GM04504 (cell line): ENCODE measurements around the gene ETNK2.
A peak's percentile ranks its signal among the peaks of the same experiment; 100 is the strongest.

Source experiments
- DNase-seq: peaks from one replicate; pipeline ENCODE4 v3.0.0-alpha.2; 2012; ENCODE audit warnings: low read depth

The ETNK2 gene, protein sequence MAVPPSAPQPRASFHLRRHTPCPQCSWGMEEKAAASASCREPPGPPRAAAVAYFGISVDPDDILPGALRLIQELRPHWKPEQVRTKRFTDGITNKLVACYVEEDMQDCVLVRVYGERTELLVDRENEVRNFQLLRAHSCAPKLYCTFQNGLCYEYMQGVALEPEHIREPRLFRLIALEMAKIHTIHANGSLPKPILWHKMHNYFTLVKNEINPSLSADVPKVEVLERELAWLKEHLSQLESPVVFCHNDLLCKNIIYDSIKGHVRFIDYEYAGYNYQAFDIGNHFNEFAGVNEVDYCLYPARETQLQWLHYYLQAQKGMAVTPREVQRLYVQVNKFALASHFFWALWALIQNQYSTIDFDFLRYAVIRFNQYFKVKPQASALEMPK

DNA sequence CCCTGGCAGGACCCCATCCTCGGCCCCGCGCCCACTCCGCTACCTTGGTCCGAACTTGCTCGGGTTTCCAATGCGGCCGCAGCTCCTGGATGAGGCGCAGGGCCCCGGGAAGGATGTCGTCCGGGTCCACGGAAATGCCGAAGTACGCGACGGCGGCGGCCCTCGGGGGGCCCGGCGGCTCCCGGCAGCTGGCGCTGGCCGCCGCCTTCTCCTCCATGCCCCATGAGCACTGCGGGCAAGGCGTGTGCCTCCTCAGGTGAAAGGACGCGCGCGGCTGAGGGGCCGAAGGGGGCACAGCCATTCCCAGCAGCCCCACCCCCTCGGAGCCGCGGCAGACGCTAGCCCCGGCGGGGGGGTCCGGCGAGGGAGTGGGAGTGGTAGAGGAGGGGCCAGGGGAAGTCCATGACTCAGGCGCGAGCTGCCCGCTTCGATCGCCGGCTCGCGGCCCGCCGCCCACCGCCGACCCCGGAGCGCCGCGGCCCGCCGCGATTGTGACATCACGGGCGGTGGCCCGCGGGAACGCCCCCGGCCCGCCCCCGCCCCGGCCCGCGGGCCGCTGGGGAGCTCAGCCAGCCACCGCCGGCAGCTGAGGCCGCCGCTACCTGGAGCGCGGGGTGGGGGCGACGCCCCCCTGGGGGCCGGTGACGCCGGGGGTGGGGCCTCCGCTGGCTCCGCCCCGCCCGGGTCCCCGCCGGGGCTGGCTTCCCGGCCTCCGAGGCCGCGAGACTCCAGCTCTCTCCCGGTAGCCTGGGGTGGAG lies at the start of gene ETNK2:
ETNK2 (minus strand) TSS at position 493 of the 758 bp plus-strand sequence; CDS start at position 301, 192 bp downstream.
- DNase-seq: no peak

- DNase-seq: no peak
Observed at GRCh38 chr1:204201348-204202040, 49.6 kb upstream of the ETNK2 start.

- no peak for DNase-seq
Observed at GRCh38 chr1:204199579-204199978, 47.7 kb upstream of the ETNK2 start.

GRCh38 chr1:204198348-204199340 lies 46.8 kb upstream of the ETNK2 start:
- DNase-seq: peak; percentile 42

- no peak for DNase-seq
Observed at GRCh38 chr1:204197068-204197467, 45.2 kb upstream of the ETNK2 start.

GRCh38 chr1:204196068-204196795 lies 44.4 kb upstream of the ETNK2 start, which contains the start of gene KISS1:
TSS of gene KISS1 (minus strand) at chr1:204196491. CDS start at chr1:204192876, 3,615 bp downstream.
- DNase-seq: no peak

GRCh38 chr1:204194771-204195170 lies 42.9 kb upstream of the ETNK2 start:
- no peak for DNase-seq

- no peak for DNase-seq
Observed at GRCh38 chr1:204194080-204194479, 42.2 kb upstream of the ETNK2 start.

DNA sequence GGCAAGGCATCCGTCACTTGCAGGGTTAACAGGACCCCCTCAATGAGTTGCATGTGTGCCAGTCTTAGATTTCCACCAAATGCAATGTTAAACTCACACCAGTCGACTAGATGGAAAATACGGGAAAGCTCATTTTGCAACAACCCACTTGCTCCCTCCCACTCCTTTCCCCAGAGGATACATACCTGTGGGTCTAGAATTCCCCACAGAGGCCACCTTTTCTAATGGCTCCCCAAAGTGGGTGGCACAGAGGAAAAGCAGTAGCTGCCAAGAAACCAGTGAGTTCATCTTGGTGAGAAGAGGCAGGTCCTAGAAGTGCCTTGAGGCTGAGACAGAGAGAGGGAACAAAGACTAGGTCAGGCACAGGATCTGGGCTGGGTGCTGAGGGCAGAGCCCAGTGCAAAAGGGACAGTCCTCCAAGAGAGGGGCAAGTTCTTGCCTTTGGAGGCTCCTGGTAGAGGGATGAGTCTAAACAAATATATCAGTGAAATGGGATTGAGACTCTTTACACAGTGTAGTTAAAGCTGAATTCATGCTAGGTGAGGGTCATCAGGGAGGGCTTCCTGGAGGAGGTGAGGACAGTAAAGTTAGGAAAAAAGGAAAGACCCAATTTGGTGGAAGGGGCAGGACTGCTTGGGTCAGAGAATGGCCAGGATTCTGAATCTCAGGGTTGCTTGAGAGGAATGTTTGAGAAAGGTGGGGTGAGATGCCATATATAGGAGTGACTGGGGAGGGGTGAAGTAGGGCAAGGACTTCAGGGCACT lies 40.9 kb upstream of the ETNK2 start:
- no peak for DNase-seq

GRCh38 chr1:204192046-204192445 lies 40.2 kb upstream of the ETNK2 start:
- DNase-seq: no peak

- no peak for DNase-seq
Observed at GRCh38 chr1:204191456-204191855, 39.6 kb upstream of the ETNK2 start.

DNA sequence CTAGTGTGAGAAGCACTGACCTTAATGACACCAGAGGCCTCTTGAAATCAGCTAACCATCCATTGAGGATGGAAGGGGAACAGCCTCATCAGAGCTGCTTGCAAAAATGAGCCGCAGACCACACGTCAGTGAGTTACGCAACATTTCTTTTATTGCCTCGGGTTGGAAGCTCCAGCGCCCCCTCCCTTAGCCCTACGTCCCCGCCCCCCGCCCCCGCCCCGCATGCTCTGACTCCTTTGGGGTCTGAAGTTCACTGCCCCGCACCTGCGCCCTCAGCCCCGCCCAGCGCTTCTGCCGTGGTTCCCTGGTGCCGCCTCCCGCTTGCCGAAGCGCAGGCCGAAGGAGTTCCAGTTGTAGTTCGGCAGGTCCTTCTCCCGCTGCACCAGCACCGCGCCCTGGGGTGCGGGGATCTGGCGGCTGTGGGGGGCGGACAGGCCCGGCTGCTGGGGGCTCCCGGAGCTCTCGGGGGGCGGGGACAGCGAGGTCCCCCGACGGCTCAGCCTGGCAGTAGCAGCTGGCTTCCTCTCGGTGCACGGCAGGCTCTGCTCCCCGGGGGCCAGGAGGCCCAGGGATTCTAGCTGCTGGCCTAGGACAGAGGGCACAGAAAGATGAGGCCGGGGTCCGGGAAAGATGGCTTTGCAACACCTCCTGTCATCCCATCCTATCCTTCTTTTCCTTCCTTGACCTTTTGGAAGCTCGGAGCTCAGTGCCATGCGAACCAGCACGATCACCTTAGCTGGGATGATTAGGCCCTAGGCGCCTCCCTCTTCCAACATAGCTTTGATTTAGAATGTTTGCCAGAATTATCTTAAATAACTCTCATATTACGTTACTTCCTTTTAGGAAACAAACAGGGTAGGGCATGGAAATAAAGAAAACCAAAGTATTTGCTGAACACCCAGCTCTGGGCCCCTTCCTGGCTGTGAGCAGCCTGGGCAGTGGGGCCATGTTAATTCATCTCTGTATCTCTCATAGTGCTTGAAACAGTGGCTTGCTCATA lies 38.7 kb upstream of the ETNK2 start:
- DNase-seq: no peak

GRCh38 chr1:204188959-204189639 lies 37.3 kb upstream of the ETNK2 start:
- DNase-seq: no peak

- DNase-seq: no peak
Observed at GRCh38 chr1:204186597-204186996, 34.8 kb upstream of the ETNK2 start.

DNA sequence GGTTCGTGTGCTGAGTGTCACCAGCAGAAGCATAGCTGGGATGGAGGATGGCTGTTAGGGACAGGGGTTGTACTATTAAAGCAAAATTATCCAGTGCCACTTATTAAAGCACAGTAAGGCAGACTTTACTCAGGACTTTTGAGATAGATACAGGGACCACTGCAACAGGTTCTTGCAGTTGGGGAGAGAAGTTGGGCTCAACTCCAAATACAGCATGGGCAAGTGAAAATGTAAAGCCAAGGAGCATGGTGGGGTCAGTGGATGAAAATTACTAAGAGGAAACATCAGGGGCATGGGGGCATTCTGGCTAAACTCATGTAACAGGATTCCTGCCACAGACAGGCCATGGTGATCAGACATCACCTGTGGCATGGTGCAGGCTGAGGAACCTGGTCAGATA lies 29.3 kb upstream of the ETNK2 start:
- no peak for DNase-seq

DNA sequence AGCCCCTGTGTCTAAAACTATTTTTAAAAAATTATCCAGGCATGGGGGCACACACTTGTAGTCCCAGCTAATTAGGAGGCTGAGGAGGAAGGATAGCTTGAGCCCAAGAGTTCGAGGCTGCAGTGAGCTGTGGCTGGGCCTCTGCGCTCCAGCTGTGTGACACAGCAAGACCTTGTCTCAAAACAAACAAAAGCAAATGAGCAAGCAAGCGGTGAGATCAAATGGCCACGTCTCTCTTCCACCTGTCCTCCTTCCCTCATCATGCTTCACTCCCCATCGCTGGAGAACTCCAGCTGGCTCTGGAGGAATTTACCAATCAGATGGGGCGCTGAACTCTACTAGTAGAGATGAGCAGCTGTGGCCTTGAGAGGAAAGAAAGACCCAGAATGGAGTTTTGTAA lies 28.3 kb upstream of the ETNK2 start:
- DNase-seq: no peak

GRCh38 chr1:204178487-204179281 lies 26.8 kb upstream of the ETNK2 start:
- DNase-seq: no peak
